Measurements from ENCODE around the gene MGST3.
"Not testable (repeated sequence)": the region's sequence is repeated elsewhere in the genome, so short reads cannot be mapped to it uniquely, and the experiment has no call there.

Gene MGST3

DNA sequence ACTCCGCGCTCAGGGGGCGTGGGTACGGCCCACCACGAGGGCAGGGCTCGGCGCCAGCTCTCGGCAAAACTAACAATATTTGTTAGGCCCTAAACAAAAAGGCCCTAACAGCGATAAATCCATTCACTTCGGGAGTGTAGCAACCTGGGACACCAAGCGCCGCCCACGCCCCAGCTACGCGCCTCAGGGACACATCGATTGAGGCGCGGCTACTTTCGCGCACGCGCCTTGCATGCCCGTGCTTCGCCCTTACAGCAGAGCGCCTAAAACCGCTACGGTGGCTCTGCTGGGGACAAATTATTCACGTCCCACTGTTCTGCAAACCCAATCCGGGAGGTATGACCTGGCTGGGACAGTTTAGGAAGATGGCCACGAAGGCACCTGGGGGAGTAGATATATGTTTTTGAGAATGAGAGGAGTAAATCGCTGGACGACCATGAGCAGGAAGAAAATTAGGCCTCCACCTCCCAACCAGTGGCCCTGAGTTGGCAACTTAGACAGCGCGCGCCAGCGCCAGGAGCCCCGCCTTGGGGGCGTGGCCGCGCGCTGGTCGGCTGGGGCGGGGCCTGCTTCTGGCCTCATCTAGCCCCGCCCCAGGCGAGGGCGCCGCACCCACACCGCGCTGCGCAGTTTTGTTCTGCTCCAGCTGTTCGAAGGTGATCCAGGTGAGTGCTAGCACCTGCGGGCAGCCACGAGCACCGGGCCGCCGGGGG, at the start of gene MGST3:
MGST3 (plus strand) TSS at position 606 of the 713 bp plus-strand sequence. CDS start 18,614 bp downstream, outside the sequence.
- peak; percentile 90 for DNase-seq (ENCODE audit: low read depth)

DNA sequence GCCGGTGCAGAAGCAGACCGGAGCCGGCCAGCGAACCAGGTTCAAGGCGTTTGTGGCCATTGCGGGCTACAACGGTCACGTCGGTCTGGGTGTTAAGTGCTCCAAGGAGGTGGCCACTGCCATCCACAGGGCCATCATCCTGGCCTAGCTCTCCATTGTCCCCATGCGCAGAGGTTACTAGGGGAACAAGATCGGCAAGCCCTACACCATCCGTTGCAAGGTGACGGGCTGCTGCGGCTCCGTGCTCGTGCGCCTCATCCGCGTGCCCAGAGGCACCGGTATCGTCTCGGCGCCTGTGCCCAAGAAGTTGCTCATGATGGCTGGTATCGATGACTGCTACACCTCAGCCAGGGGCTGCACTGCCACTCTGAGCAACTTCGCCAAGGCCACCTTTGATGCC, 49.1 kb upstream of the MGST3 start:
- no peak for DNase-seq (ENCODE audit: low read depth)

DNA sequence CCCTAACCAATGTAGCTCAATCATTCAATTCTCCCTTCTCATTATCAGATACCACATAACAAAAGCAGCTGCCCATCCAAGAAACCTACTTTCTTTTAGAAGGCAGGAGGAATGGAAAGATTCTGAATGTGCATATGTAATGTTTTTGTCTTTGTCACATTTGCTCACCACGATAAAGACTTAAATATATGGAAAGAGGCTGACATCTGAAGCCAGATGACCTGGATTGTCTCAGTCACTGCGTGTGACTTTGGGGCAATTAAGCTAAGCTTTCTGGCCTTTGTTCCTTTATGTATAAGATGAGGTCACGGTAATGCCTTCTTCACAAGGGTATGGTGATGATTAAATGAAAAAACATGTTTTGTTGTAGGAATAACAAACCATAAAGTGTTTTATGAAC, 44.6 kb upstream of the MGST3 start:
- DNase-seq (ENCODE audit: low read depth) = no peak

DNA sequence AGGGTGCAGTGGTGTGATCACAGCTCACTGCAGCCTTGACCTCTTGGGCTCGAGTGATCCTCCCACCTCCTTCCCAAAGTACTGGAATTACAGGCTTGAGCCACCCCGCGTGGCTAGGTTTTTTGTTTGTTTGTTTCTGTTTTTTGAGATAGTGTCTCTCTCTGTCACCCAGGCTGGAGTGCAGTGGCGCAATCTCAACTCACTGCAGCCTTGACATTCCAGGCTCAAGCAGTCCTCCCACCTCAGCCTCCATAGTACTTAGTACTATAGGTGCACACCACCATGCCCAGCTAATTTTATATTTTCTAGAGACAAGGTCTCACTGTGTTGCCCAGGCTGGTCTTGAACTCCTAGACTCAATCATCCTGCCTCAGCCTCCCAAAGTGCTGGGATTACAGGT, 39.6 kb upstream of the MGST3 start:
- DNase-seq (ENCODE audit: low read depth) = not testable (repeated sequence)

DNA sequence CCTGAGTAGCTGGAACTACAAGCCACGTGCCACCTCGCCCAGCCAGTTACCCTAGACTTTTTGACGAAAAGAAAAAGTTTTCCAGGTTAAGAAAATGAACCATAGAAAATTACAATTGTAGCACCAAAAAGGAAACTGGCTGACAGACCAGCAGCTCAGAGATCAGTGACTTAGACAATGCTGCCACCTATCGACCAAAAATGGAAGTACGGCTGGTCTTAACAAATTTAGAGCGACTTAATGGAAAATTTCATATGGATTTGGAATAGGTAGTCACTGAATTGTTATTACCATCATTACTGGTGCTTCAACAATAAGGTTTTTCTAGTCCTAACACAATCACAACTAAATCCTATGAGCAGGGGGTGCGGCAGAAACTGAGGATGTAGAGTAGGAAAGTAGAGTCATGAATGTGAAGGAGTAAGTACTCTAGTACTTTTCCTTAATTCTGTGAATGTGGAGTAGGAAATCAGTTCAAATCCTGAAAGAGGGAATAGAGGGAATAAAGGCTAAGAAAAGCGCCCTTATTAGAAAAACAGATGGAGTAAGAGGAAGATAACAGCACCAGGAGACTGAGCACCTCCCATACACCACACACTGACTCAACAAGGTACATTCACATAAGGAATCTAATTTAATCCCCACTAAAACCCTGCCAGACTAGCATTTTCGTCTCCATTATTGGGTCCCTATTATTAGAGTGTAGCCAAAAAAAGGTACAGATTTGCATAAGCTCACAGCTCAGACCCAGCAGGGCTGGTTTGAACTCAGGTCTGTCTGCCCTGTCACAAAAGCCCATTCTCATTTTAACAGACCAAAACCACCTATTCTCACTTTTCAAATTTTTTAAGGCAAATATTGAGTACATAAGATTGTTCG, 37.9 kb upstream of the MGST3 start:
- peak; percentile 60 for DNase-seq (ENCODE audit: low read depth)

DNA sequence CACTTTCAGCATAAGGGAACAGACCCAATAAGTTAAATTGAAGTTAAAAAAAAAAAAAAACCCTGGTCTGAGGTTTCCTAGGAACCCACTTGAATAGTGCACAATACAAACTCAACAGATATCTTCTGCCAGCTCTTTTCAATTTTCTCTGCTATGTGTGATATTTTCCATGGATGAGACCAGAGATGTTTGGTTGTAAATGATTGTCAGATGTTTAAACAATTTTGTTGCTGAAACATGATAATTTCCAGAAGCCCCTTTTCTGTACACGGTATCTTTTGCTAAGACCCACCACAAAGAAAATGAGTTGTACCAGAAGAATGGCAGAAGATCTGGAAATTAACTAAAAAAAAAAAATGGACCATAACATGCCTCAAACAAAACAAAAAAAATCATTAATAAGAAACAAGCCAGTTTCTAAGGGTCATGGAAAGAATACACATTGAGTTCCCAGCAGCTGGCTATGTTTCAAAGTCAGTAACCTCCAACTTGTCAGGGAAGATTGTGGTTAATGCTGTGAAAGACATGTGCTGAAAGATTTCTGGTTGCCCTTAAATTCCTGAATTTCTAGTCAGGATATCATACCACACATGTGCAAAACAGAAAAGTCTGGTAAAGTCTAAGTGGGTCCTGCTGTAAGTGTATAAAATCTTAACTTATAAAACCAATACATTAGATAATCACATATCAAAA, 35.6 kb upstream of the MGST3 start:
- DNase-seq (ENCODE audit: low read depth) = no peak

DNA sequence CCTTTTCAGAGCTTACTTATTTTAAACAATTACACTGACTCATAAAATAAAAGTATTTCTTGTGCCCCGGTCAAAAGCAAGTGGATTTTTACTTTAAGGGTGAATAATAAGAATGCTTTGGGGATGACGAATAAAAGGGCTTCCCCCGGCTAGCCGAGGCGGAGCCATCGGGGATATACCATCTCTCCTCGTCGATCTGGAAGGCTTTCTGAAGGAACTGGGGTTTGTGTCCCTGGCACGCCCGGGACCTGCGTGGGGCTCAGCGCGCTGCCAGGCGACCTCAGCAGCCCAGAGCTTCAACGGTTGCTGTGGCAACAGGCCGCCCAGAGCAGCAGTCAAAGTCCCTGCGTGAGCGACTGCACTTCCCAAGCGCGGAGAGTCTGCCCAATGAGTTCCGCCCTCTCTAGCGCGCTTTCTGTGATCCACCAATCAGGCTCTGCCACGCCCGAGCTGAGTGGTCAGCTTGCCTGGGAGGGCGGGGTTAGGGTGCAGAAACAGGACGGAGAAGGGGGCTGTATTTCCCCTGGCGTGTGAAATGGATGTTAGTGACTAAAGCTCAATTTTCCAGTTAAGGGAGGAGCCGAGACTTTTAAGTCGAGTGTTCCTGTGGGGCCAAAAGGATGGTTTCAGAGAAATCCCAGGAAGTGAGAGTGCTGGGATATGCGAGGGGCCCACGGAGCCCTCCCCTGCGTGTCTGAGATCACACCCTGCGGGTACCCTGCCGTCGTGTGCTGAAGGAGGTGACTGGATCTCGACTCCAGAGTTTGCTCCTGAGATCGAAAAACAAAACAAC, 33.0 kb upstream of the MGST3 start:
- DNase-seq (ENCODE audit: low read depth) = peak; percentile 93

DNA sequence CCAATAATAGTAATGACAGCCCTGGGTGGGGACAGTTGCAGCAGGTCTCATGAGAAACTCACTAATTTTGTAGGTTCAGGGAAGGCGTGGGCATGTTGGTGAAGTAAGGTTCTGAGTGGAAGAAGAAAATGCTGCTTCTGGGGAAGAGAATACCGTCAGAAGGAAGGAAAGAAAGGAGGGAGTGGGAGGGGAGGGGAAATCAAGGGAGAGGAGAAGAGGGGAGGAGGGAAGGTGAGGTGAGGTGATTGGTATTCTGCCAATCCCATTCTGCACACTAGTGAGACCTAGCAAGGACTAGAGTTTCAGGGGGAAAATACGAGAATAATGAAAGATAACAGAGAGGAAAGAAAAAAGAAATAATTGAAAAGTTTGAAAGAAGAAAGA, 32.4 kb upstream of the MGST3 start:
- no peak for DNase-seq (ENCODE audit: low read depth)

DNA sequence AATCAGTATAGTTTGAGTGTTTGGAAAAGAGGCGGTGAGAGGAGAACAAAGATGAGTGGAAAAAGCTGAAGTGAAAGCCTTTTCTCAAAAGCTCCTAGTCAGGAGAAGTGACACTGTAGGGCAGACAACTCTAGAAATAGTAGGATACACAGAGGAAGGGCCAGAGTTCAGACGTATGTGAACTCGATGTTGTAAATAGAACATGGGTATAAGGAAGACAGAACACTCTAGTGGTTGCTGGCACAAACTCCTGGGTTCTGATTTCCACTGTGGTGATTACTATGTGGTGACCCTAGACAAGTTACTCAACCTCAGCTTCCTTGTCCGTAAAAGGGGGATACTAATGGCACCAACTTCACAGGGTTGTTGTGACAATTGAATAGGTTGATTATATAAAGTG, 30.2 kb upstream of the MGST3 start:
- DNase-seq (ENCODE audit: low read depth) = no peak

DNA sequence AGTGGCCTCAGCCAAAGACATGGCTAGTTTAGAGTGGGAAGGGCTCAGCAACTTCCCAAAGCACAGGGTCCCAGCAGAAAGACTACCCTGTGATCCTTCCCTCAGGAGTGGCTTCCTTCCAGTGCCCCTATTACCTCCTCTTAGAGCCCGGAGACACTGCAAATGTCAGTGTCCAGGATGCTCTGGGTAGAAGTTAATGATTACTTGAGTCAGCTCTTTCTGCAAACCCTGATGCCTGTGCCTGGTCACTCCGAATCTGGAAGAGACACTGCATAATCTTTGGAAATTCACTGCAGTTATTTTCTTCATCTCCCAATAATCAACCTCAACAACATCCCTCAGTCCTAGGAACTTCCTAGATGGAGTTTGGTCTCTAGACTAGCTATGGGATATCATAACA, 27.2 kb upstream of the MGST3 start:
- no peak for DNase-seq (ENCODE audit: low read depth)

DNA sequence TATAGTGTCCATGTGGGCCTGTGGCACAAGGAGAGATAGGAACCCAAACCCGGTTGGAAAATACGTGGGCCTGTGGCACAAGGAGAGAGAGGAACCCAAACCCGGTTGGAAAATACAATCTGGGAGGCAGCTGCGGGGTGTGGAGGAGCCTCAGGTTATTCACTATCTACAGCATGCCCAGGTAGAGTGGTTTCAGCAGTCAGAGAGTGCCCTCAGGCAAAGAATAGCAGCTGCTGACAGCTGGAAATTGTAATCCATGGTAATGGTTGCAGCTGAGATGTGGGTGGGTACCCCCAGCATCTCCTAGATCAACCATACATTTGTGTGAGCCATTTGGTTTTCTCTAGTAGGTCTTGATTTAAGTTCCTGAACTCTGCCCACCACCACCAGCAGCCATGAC, 25.8 kb upstream of the MGST3 start:
- DNase-seq (ENCODE audit: low read depth) = no peak

DNA sequence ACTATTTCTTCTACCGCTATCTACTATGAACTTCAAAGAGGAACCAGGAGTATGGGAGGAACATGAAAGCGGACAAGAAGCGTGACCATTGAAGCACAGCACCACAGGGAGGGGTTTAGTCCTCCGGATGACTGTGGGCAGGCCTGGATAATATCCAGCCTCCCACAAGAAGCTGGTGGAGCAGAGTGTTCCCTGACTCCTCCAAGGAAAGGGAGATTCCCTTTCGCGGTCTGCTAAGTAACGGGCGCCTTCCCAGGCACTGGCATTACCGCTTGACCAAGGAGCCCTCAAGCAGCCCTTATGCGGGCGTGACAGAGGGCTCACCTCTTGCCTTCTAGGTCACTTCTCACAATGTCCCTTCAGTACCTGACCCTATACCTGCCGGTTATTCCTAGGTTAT, 24.4 kb upstream of the MGST3 start:
- DNase-seq (ENCODE audit: low read depth) = not testable (repeated sequence)

DNA sequence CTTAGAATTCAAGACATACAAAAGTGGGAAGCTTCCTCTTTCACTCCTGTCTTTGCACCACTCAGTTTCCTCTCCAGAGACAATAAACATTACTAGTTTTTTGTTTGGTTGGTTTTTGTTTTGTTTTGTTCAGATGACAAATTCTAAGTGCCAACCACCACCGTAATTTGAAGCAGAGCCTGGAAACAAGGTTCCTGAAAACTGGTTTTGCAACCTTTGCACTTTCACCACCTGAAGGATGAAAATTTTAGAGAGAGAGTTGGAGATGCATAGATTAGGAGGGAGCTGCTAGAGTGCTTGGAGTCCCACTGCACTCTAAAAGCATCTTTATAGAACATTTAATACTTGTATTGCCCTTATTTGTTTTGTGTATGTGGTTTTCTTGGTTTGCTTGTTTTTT, 20.2 kb upstream of the MGST3 start:
- no peak for DNase-seq (ENCODE audit: low read depth)

DNA sequence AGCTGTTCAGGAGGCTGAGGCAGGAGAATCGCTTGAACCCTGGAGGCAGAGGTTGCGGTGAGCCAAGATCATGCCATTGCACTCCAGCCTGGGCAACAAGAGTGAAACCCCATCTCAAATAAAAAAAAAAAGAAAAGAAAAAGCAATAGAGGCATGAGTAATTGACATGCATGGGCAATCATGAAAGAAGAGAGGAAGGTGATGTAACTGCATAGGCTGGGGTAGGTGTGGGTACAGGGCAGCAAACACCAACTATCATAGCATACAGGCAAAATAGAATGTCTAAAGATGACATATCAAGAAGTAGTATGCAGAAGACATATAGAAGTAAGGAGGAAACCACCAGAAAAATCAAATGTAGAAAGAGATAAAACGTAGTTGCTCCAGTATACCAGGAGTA, 19.0 kb upstream of the MGST3 start:
- no peak for DNase-seq (ENCODE audit: low read depth)

DNA sequence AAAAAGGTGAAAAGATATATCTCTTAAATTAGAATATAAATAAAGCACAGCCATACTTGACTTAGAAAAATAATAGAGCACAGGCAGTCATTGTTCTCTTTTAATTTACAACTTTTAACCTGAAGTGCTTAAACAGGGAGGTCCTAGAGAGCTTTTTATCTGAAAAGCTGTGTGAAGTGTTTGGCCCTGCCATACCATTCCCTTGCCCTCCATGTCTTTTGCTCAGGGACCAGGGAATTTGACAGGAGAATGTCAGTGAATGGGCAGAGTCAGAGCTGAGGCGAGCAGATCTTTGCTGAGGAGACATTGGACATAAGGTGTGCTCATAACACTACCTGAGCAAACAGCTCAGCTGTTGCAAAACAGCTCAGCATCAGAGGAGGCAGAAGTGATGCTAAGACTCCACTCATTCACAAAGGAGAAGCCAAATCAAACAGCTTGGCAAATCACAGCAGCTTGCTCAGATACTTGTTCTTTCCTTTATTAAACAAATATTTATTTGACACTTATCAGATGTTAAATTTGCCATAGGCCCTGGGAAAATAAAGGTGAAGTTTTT, 14.9 kb upstream of the MGST3 start:
- no peak for DNase-seq (ENCODE audit: low read depth)

DNA sequence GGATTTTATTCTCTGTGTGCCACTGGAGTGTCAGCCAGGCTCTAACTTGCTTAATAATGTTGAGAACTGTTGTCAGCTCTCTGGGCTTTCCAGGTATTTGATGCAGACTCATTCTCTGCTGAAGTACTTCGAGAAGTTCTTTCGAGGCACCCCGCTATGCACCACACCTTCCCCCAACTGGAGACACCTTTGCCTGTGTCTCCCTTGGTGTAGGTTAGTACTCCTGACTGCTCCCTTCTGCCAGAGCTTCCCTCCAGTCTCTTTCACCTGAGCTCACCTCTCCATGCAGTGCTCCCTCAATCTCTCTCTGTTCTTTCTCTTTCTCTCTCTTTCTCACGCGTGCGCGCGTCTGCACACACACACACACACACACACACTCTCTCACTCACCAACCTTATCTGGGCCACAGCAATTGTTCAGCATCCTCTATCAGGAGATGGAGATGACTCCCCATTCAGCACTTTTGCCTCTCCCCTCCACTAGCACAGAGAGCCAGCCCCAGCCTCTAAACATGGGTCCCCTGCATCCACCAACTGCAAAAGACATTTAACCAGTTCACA, 14.0 kb upstream of the MGST3 start:
- no peak for DNase-seq (ENCODE audit: low read depth)

DNA sequence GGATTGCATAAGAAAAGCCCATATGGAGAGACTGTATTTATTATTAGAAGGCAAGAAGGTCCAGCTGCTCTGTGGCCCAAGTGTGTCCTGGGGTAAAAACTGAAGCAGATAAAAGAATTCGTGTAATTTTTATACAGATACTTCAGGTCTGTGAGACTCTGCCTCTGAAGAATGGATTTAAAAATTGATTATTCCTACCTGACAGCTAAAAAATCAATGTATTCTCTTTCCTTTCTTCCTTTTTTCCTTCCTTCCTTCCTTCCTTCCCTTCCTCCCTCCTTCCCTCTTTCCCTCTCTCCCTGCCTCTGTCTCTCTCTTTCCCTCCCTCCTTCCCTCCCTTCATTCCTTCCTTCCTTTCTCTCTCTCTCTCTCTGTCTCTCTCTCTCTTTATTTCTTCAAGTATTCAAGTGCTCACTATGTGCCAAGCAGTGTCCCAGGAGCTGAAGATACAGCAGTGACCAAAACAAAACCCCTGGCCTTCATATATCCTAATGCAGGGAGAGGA, 11.3 kb upstream of the MGST3 start:
- no peak for DNase-seq (ENCODE audit: low read depth)

DNA sequence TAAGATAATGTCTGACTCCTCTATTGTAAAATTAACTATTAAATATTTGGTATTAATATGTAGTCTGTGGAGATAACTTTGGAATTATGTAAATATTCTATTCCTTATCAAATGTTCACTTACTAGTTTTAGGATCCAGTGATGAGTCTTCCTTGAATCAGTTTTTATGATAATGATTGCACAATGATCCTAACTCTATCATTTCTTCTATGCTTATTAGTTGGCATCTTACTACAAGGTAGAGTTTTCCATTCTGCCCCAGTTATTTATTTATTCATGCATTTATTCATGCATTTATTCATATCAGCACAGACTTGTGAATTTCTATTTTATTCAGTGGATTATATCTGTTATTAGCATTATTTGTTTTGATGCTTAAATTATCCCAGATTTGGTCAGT, 7.4 kb upstream of the MGST3 start:
- DNase-seq (ENCODE audit: low read depth) = no peak

DNA sequence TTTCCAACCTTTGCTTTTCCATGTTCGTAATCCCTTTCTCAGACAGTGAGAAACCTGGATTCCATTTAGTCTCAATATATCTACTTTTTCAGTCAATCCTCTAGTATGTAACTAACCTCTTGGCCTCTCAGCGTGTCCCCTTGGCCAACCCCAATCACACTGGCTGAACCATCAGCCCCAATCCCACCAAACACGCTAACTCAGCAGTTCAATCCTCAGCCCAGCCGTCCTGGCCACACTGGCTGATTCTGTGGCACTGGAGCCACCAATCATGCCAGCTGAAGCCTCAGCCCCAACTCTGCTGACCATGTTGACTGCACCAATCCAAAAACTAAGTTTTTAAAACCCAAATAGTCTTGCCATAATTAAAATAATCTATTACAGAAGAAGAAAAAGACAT, 6.6 kb upstream of the MGST3 start:
- no peak for DNase-seq (ENCODE audit: low read depth)

DNA sequence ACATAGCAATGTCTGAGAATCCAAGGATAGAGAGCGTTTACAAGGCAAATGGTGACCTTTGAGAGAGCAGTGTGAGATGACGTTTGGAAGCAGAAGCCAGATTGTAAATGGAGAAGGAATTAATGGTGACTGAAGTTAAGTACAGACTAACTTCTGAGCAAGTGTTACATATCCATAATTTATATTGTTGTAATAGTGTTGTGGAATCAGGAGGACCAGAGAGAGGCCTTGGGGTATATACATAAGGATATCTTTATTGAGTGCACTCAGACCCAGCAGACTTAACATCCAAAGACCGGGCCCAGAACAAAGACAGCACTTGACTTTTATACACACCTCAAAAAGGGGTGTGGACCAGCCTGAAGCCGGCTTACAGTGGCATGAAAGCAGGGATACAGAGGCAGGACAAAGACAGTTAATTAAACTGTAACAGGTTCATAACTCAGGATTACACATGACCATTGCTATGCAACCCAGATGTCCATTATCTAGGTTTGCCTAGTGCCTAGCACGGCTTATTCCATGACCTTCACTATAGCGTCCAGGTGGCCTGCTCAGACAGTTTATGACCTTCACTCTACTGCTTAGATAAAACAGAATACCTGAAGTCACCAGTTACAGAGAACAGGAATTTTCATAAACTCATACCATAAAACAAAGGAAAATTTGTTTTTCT, 2.7 kb upstream of the MGST3 start:
- no peak for DNase-seq (ENCODE audit: low read depth)

DNA sequence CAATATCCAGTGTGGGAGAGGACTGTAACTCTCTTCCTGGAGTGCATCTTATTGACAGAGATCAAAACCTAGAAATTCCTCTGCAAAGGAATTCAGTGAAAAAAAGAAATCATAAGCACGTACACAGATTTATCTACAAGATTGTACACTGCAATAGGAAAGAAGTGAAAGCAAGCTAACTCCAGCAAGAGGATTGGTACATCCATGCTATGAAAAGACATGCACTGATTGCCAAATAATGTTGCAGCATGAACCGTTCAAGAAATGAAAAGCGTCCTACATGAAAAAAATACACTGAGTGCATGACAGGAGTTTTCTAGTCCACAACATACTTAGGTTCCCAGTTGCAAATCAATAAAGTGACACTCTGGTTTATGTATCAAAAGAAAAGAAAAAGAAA, 1.9 kb upstream of the MGST3 start:
- DNase-seq (ENCODE audit: low read depth) = no peak

All from HS-5 (cell line).